ENCODE measurements around the gene TREH.
"Not testable (repeated sequence)": the region's sequence is repeated elsewhere in the genome, so short reads cannot be mapped to it uniquely, and the experiment has no call there.

DNA sequence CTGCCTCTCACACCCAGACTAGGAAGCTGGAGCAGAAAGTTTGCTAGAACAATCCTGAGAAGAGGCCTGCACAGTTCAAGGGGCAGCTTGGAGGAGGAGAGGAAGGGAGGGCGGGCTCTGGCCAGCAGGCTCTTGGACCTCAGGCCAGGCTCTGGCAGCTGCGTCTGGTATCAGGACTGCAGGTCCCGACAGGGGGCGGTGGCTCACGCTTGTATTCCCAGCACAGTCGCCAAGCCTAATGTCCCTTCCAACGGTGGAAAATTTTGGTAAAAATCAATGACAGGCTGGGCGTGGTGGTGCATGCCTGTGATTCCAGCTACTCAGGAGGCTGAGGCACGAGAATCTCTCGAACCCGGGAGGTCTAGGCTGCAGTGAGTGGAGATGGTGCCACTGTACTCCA lies 542 bp downstream of the TREH start:
- peak; percentile 15 to 56 (median 29) for TF ChIP-seq CTCF (IDR thresholded peaks at IDR 0.05)
- not testable (repeated sequence) for TF ChIP-seq POLR2A (IDR thresholded peaks at IDR 0.05)

All from body of pancreas (tissue), 4 donors.